Mucosa of descending colon (tissue), 3 donors: ENCODE measurements around the gene DAP. TPM values are rescaled to one million over a fixed set of nuclear protein-coding genes. Genes with fewer than 3 reads are reported as not detected.

Experiments
- ATAC-seq: fragments of 200-7000 bp; cut with Tn5 transposase; one replicate; pipeline ENCODE4 v1.9.1; 2020; ENCODE audit warnings: mild to moderate bottlenecking, moderate library complexity
- DNase-seq, 3 donors: peaks; one replicate each; pipeline ENCODE4 v3.0.0-alpha.2; 2020
- H3K36me3 ChIP-seq: fragments of 200-600 bp; one replicate; pipeline ENCODE4 v1.8.0; 2021; ENCODE audit warnings: low read depth, mild to moderate bottlenecking
- H3K4me1 ChIP-seq: fragments of 200-600 bp; one replicate; pipeline ENCODE4 v1.8.0; 2021; ENCODE audit warnings: low read depth, mild to moderate bottlenecking
- H3K4me3 ChIP-seq: fragments of 200-600 bp; one replicate; pipeline ENCODE4 v1.8.0; 2021; ENCODE audit warnings: mild to moderate bottlenecking
- H3K9me3 ChIP-seq: fragments of 200-600 bp; one replicate; pipeline ENCODE4 v1.8.0; 2021; ENCODE audit warnings: mild to moderate bottlenecking
- CTCF ChIP-seq: fragments of 200-600 bp; IDR thresholded peaks from one replicate; pipeline ENCODE4 v1.8.0; 2022; ENCODE audit warnings: antibody characterized with exemption, mild to moderate bottlenecking
- intact Hi-C, 2 donors: fragments of 100-400 bp; cut with DNase I in 1 of 2; cut with micrococcal nuclease in 1 of 2; formaldehyde crosslinking; loops; one replicate each; pipeline versions ENCODE4 v1.11.0 to v1.11.1; 2022; cut with DNase I, micrococcal nuclease
- total RNA-seq, 3 donors: library from RNA; stranded (reverse); fragmentation: NEBNext Ultra II Directional in 2 of 3; extraction: Animal tissue kit (Norgen Biotek cat#: 25700) in 2 of 3; gene quantifications; one replicate each; pipeline versions ENCODE4 v1.2.1 to v1.2.4, GENCODE V29; 2021 to 2023
- donor health status: DM: no; HTN: no; CAD: no; lungs with moderate emphysema.
- donor health status: DM: no; HTN: no; CAD: no.
- donor health status: DM: no; HTN: yes; CAD: no.

The DAP gene
- total RNA-seq, 3 donors from 2014 or later: 63.7 to 125 (median 109) TPM

- TF ChIP-seq CTCF: no peak
- intact Hi-C loops: loop anchor here in 1 of 2 donors (5.0 to 10.0 kb wide), 2 partner anchors 177 to 345 kb away; no protein-coding TSS in a partner anchor
- no peak for ATAC-seq
- no peak overlapping the region for H3K4me3 ChIP-seq
- H3K36me3 ChIP-seq: no peaks in the 10 kb centered on the region
- DNase-seq: no peak
- H3K9me3 ChIP-seq: no peaks in the 10 kb centered on the region
- H3K4me1 ChIP-seq: peaks cover 3% of the 10 kb centered on the region
These were observed 131.4 kb downstream of the DAP start for GRCh38 chr5:10629682-10630081.

Other genes with a start within 250 kb of the DAP start
- 1 to 10 TPM in 2 of 3 donors, under 1 TPM in 1; 0.96 to 3.3 (median 1.7) TPM for gene ANKRD33B, start 197.2 kb downstream of the DAP start, total RNA-seq